Bronchial epithelial cell (primary cell): ENCODE measurements around the gene SMIM15. TPM values are rescaled to one million over a fixed set of nuclear protein-coding genes. Genes with fewer than 3 reads are reported as not detected.

Experiments
- DNase-seq: peaks from one replicate; pipeline ENCODE4 v3.0.0-alpha.2; 2010; ENCODE audit warnings: low read depth
- FAIRE-seq: peaks from 2 replicates; lab custom pipeline; 2011; peaks lifted over from hg19 to GRCh38; lab: Jason Lieb, UNC
- H3K27me3 ChIP-seq: 2 replicates; pipeline ENCODE4 v1.5.1; 2011; ENCODE audit warnings: low read length; ENCODE audit not compliant: control insufficient read depth, insufficient read depth
- H3K36me3 ChIP-seq: 2 replicates; pipeline ENCODE4 v1.5.1; 2011; ENCODE audit warnings: low read length; ENCODE audit not compliant: control insufficient read depth, insufficient read depth
- H3K4me3 ChIP-seq: 2 replicates; pipeline ENCODE4 v1.5.1; 2011; ENCODE audit warnings: mild to moderate bottlenecking, low read depth, low read length, control low read depth
- CTCF ChIP-seq: IDR thresholded peaks from 2 replicates; pipeline ENCODE4 v1.5.1; 2011; ENCODE audit warnings: mild to moderate bottlenecking, moderate library complexity, low read length, control low read depth, inconsistent platforms; ENCODE audit not compliant: insufficient read depth, severe bottlenecking
- total RNA-seq: library from RNA; depleted of rRNA; stranded (reverse); fragments of >200 nt; gene quantifications from 2 replicates; pipeline ENCODE4 v1.2.1, GENCODE V29; 2014

The SMIM15 gene
- total RNA-seq, 1 donor from 2014 or later = 104 TPM

- H3K36me3 ChIP-seq = no peaks in the 10 kb centered on the region
- FAIRE-seq (peak; percentile 18), DNase-seq (no peak)
- H3K27me3 ChIP-seq = no peaks in the 10 kb centered on the region
- no peak for TF ChIP-seq CTCF
- no peak overlapping the region for H3K4me3 ChIP-seq
Observed at GRCh38 chr5:61139931-61140330, 22.3 kb downstream of the SMIM15 start.

GRCh38 chr5:61139094-61139873 lies 23.0 kb downstream of the SMIM15 start:
- H3K4me3 ChIP-seq = no peak overlapping the region
- no peaks in the 10 kb centered on the region for H3K36me3 ChIP-seq
- H3K27me3 ChIP-seq = no peaks in the 10 kb centered on the region
- peak; percentile 11 for TF ChIP-seq CTCF
- no peak for DNase-seq
- no peak for FAIRE-seq

- TF ChIP-seq CTCF = no peak
- DNase-seq (no peak), FAIRE-seq (no peak)
- Histone ChIP-seq H3K27me3 (no peaks in the 10 kb centered on the region), H3K36me3 (no peaks in the 10 kb centered on the region), H3K4me3 (no peak overlapping the region)
Observed at GRCh38 chr5:61137835-61138234, 24.4 kb downstream of the SMIM15 start.

GRCh38 chr5:61132559-61132958 lies 29.7 kb downstream of the SMIM15 start:
- DNase-seq = no peak
- H3K27me3 ChIP-seq = no peaks in the 10 kb centered on the region
- FAIRE-seq = no peak
- no peaks in the 10 kb centered on the region for H3K36me3 ChIP-seq
- no peak overlapping the region for H3K4me3 ChIP-seq
- TF ChIP-seq CTCF = no peak

GRCh38 chr5:61130289-61130688 lies 32.0 kb downstream of the SMIM15 start:
- no peaks in the 10 kb centered on the region for H3K27me3 ChIP-seq
- DNase-seq = no peak
- no peak overlapping the region for H3K4me3 ChIP-seq
- no peaks in the 10 kb centered on the region for H3K36me3 ChIP-seq
- no peak for TF ChIP-seq CTCF
- no peak for FAIRE-seq

- no peak for FAIRE-seq
- no peak for DNase-seq
- no peaks in the 10 kb centered on the region for H3K36me3 ChIP-seq
- no peak overlapping the region for H3K4me3 ChIP-seq
- H3K27me3 ChIP-seq = no peaks in the 10 kb centered on the region
- no peak for TF ChIP-seq CTCF
Observed at GRCh38 chr5:61123145-61123544, 39.1 kb downstream of the SMIM15 start.
